Neural progenitor cell (in vitro differentiated cells): ENCODE results near the gene PSMC1. TPM values are rescaled to one million over a fixed set of nuclear protein-coding genes. Genes with fewer than 3 reads are reported as not detected.
"Not testable (repeated sequence)": the region's sequence is repeated elsewhere in the genome, so short reads cannot be mapped to it uniquely, and the experiment has no call there.

Experiments used
- DNase-seq: peaks from one replicate; pipeline ENCODE4 v3.0.0-alpha.2; 2016; ENCODE audit warnings: low spot score
- H2AFZ ChIP-seq: fragments of 200-600 bp; sonication (generic); replicated peaks from 2 replicates; pipeline ENCODE4 v1.6.1; 2016; ENCODE audit warnings: antibody characterized with exemption
- H3F3A ChIP-seq: fragments of 200-600 bp; sonication (generic); 2 replicates; pipeline ENCODE4 v1.6.1; 2016; ENCODE audit warnings: antibody characterized with exemption, low read depth
- H3K27ac ChIP-seq: fragments of 200-600 bp; sonication (generic); 2 replicates; pipeline ENCODE4 v1.5.1; 2016; ENCODE audit warnings: mild to moderate bottlenecking
- H3K27me3 ChIP-seq: fragments of 200-600 bp; sonication (generic); 2 replicates; pipeline ENCODE4 v1.6.1; 2016; ENCODE audit warnings: mild to moderate bottlenecking, moderate library complexity
- H3K36me3 ChIP-seq: fragments of 200-600 bp; sonication (generic); 2 replicates; pipeline ENCODE4 v1.5.1; 2016
- H3K4me1 ChIP-seq: fragments of 200-600 bp; sonication (generic); 2 replicates; pipeline ENCODE4 v1.6.1; 2016; ENCODE audit warnings: mixed run types
- H3K4me2 ChIP-seq: fragments of 200-600 bp; sonication (generic); 2 replicates; pipeline ENCODE4 v1.6.1; 2016
- H3K4me3 ChIP-seq: fragments of 200-600 bp; sonication (generic); 2 replicates; pipeline ENCODE4 v1.5.1; 2016
- H3K79me2 ChIP-seq: fragments of 200-600 bp; sonication (generic); 2 replicates; pipeline ENCODE4 v1.6.1; 2016; ENCODE audit warnings: low read depth
- H3K9ac ChIP-seq: fragments of 200-600 bp; sonication (generic); 2 replicates; pipeline ENCODE4 v1.6.1; 2016
- H3K9me3 ChIP-seq: fragments of 200-600 bp; sonication (generic); 2 replicates; pipeline ENCODE4 v1.5.1; 2016; ENCODE audit warnings: low read depth
- H4K20me1 ChIP-seq: fragments of 200-600 bp; sonication (generic); 2 replicates; pipeline ENCODE4 v1.6.1; 2016; ENCODE audit warnings: low read depth
- H3K27ac Mint-ChIP-seq: 3 replicates; pipeline ENCODE4 v1.8.0; 2021; ENCODE audit warnings: mixed read lengths
- H3K27me3 Mint-ChIP-seq: 2 replicates; pipeline ENCODE4 v1.8.0; 2022; ENCODE audit warnings: low read depth, mild to moderate bottlenecking, inconsistent platforms, moderate library complexity, mixed read lengths; ENCODE audit not compliant: insufficient read depth
- H3K36me3 Mint-ChIP-seq: 3 replicates; pipeline ENCODE4 v1.8.0; 2021; ENCODE audit warnings: mixed read lengths
- H3K4me1 Mint-ChIP-seq: 3 replicates; pipeline ENCODE4 v1.8.0; 2021; ENCODE audit warnings: mixed read lengths
- H3K4me3 Mint-ChIP-seq: 3 replicates; pipeline ENCODE4 v1.8.0; 2021; ENCODE audit warnings: mild to moderate bottlenecking, moderate library complexity, mixed read lengths
- H3K9me3 Mint-ChIP-seq: 3 replicates; pipeline ENCODE4 v1.8.0; 2020; ENCODE audit warnings: mixed read lengths
- CTCF ChIP-seq: fragments of 200-600 bp; sonication (generic); IDR thresholded peaks from 2 replicates; pipeline ENCODE4 v1.5.1; 2017; ENCODE audit warnings: antibody characterized with exemption, mild to moderate bottlenecking
- EZH2 ChIP-seq: fragments of 200-600 bp; sonication (generic); IDR thresholded peaks from 2 replicates; pipeline ENCODE4 v1.6.1; 2017; ENCODE audit warnings: antibody characterized with exemption, mild to moderate bottlenecking, moderate library complexity
- EZH2phosphoT487 ChIP-seq: fragments of 200-600 bp; sonication (generic); IDR thresholded peaks from 2 replicates; pipeline ENCODE4 v1.6.1; 2017; ENCODE audit warnings: antibody characterized with exemption
- total RNA-seq: library from RNA; depleted of rRNA; stranded (reverse); fragments of >200 nt; gene quantifications from 2 replicates; pipeline ENCODE4 v1.2.3, GENCODE V29; 2015; ENCODE audit warnings: low replicate concordance

Gene PSMC1
- total RNA-seq, 1 donor from 2014 or later, result 233 TPM

DNA sequence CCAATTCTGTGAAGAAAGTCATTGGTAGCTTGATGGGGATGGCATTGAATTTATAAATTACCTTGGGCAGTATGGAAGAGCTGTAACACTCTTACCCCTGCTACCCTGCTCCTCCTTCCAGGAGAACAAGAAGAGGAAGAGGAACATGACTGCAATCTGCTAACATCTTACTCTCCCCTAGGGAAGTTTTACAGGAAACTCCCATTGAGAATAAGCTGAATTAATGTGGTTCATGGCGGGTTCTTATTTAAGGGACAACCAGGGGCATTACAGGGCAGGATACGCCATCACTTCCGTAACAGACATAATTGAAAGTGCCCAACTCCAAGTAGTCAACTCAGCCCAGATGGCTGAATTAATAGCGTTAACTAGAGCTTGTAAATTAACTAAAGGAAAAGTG is 9.4 kb upstream of the PSMC1 start:
- no peak overlapping the region for H3K9ac ChIP-seq
- no peaks in the 10 kb centered on the region for H3K9me3 ChIP-seq
- Mint-ChIP-seq H3K9me3 (peaks cover 2% of the 10 kb centered on the region), H3K4me1 (no peaks in the 10 kb centered on the region), H3K36me3 (no peaks in the 10 kb centered on the region), H3K27me3 (peaks cover 4% of the 10 kb centered on the region), H3K4me3 (no peak overlapping the region), H3K27ac (no peak overlapping the region)
- no peaks in the 10 kb centered on the region for H3K79me2 ChIP-seq
- H4K20me1 ChIP-seq, result no peaks in the 10 kb centered on the region
- H3K27ac ChIP-seq, result no peak overlapping the region
- H2AFZ ChIP-seq, result no peak overlapping the region
- peaks cover 5% of the 10 kb centered on the region for H3K27me3 ChIP-seq
- TF ChIP-seq EZH2, result no peak
- no peak for TF ChIP-seq CTCF
- no peak for TF ChIP-seq EZH2phosphoT487
- no peaks in the 10 kb centered on the region for H3K36me3 ChIP-seq
- no peak overlapping the region for H3K4me3 ChIP-seq
- H3K4me2 ChIP-seq, result no peak overlapping the region
- H3K4me1 ChIP-seq, result no peaks in the 10 kb centered on the region
- DNase-seq, result no peak
- H3F3A ChIP-seq, result no peaks in the 10 kb centered on the region

- not testable (repeated sequence) for H3K4me3 Mint-ChIP-seq, H3K4me1 Mint-ChIP-seq, DNase-seq, H3K36me3 Mint-ChIP-seq, H3K27me3 Mint-ChIP-seq, H3K4me1 ChIP-seq, H4K20me1 ChIP-seq, H3K4me2 ChIP-seq, H2AFZ ChIP-seq, H3F3A ChIP-seq, H3K27ac ChIP-seq, H3K4me3 ChIP-seq, H3K27ac Mint-ChIP-seq, H3K9me3 Mint-ChIP-seq, H3K9me3 ChIP-seq, H3K9ac ChIP-seq, H3K36me3 ChIP-seq, H3K79me2 ChIP-seq
- peaks cover 10% of the 10 kb centered on the region for H3K27me3 ChIP-seq
Observed at GRCh38 chr14:90247441-90247840, 8.9 kb upstream of the PSMC1 start.

GRCh38 chr14:90248594-90248993 is 7.8 kb upstream of the PSMC1 start:
- Histone ChIP-seq H3K27ac (no peak overlapping the region), H3K27me3 (peaks cover 22% of the 10 kb centered on the region), H3F3A (no peaks in the 10 kb centered on the region), H3K4me1 (no peaks in the 10 kb centered on the region), H3K4me2 (no peak overlapping the region), H3K79me2 (no peaks in the 10 kb centered on the region), H3K9ac (no peak overlapping the region), H3K9me3 (no peaks in the 10 kb centered on the region), H4K20me1 (no peaks in the 10 kb centered on the region), H3K36me3 (no peaks in the 10 kb centered on the region), H3K4me3 (no peak overlapping the region), H2AFZ (no peak overlapping the region)
- Mint-ChIP-seq H3K4me1 (no peaks in the 10 kb centered on the region), H3K4me3 (no peak overlapping the region), H3K9me3 (peaks cover 2% of the 10 kb centered on the region), H3K36me3 (no peaks in the 10 kb centered on the region), H3K27ac (no peak overlapping the region), H3K27me3 (peaks cover 4% of the 10 kb centered on the region)
- TF ChIP-seq EZH2phosphoT487 (no peak), EZH2 (no peak), CTCF (no peak)
- no peak for DNase-seq

GRCh38 chr14:90253826-90254225 is 2.5 kb upstream of the PSMC1 start:
- H3K9ac ChIP-seq, result no peak overlapping the region
- H3K36me3 ChIP-seq, result peaks cover 1% of the 10 kb centered on the region
- no peak overlapping the region for H3K27ac Mint-ChIP-seq
- no peaks in the 10 kb centered on the region for H3K9me3 ChIP-seq
- TF ChIP-seq EZH2 (no peak), CTCF (no peak), EZH2phosphoT487 (no peak)
- peaks cover 10% of the 10 kb centered on the region for H3K4me1 ChIP-seq
- H3F3A ChIP-seq, result no peaks in the 10 kb centered on the region
- peaks cover 36% of the 10 kb centered on the region for H3K27me3 ChIP-seq
- H3K9me3 Mint-ChIP-seq, result no peaks in the 10 kb centered on the region
- H3K36me3 Mint-ChIP-seq, result peaks cover 11% of the 10 kb centered on the region
- H3K4me2 ChIP-seq, result no peak overlapping the region
- no peak overlapping the region for H2AFZ ChIP-seq
- DNase-seq, result no peak
- H3K4me1 Mint-ChIP-seq, result peaks cover 22% of the 10 kb centered on the region
- no peak overlapping the region for H3K27ac ChIP-seq
- peaks cover 30% of the 10 kb centered on the region for H3K79me2 ChIP-seq
- no peak overlapping the region for H3K4me3 Mint-ChIP-seq
- H3K27me3 Mint-ChIP-seq, result no peaks in the 10 kb centered on the region
- no peak overlapping the region for H3K4me3 ChIP-seq
- peaks cover 5% of the 10 kb centered on the region for H4K20me1 ChIP-seq
